Kidney capillary endothelial cell (primary cell): Measurements from ENCODE around the gene PCSK1N.

Experiments
- DNase-seq: peaks from one replicate; pipeline ENCODE4 v3.0.0-alpha.2; 2018; ENCODE audit warnings: low spot score

The PCSK1N gene

GRCh38 chrX:48789366-48790220, 45.8 kb downstream of the PCSK1N start:
- DNase-seq: no peak

GRCh38 chrX:48787505-48788443, 47.6 kb downstream of the PCSK1N start:
- no peak for DNase-seq

- no peak for DNase-seq
Measured at GRCh38 chrX:48786825-48787504, 48.4 kb downstream of the PCSK1N start.

GRCh38 chrX:48786341-48786800, 49.0 kb downstream of the PCSK1N start, which contains the start of gene GATA1:
Gene GATA1 (plus strand): TSS chrX:48786590. CDS start chrX:48791110, 4,520 bp downstream.
- DNase-seq: no peak

- DNase-seq: no peak
Measured at GRCh38 chrX:48785540-48786214, 49.7 kb downstream of the PCSK1N start.

GRCh38 chrX:48785186-48785539, 50.2 kb downstream of the PCSK1N start:
- DNase-seq: no peak

- DNase-seq: no peak
Measured at GRCh38 chrX:48784726-48785125, 50.7 kb downstream of the PCSK1N start.

- no peak for DNase-seq
Measured at GRCh38 chrX:48782795-48783194, 52.6 kb downstream of the PCSK1N start.

GRCh38 chrX:48782216-48782615, 53.2 kb downstream of the PCSK1N start:
- DNase-seq: no peak

- DNase-seq: no peak
Measured at GRCh38 chrX:48781705-48782104, 53.7 kb downstream of the PCSK1N start.
